H9 (cell line): ENCODE results near the gene MOB1B. TPM values are rescaled to one million over a fixed set of nuclear protein-coding genes. Genes with fewer than 3 reads are reported as not detected.

Experiments used
- DNase-seq: peaks from one replicate; pipeline ENCODE4 v3.0.0-alpha.2; 2017
- H2AFZ ChIP-seq: one replicate; pipeline ENCODE4 v1.6.1; 2013; ENCODE audit warnings: mild to moderate bottlenecking, low read length, control low read depth, moderate library complexity
- H2AK5ac ChIP-seq: 2 replicates; pipeline ENCODE4 v1.6.1; 2013; ENCODE audit warnings: low read length, control low read depth, mixed read lengths; ENCODE audit not compliant: insufficient read length
- H2BK120ac ChIP-seq: one replicate; pipeline ENCODE4 v1.6.1; 2013; ENCODE audit warnings: low read depth, mild to moderate bottlenecking, low read length, control low read depth, inconsistent platforms; ENCODE audit not compliant: poor library complexity, severe bottlenecking
- H2BK12ac ChIP-seq: 2 replicates; pipeline ENCODE4 v1.6.1; 2013; ENCODE audit warnings: low read length, control low read depth, mixed read lengths, low read depth; ENCODE audit not compliant: insufficient read length
- H2BK15ac ChIP-seq: 2 replicates; pipeline ENCODE4 v1.6.1; 2013; ENCODE audit warnings: low read depth, low read length, control low read depth
- H2BK20ac ChIP-seq: one replicate; pipeline ENCODE4 v1.6.1; 2013; ENCODE audit warnings: low read depth, mild to moderate bottlenecking, low read length, control low read depth, inconsistent platforms; ENCODE audit not compliant: poor library complexity, severe bottlenecking
- H2BK5ac ChIP-seq: 2 replicates; pipeline ENCODE4 v1.6.1; 2013; ENCODE audit warnings: low read length, control low read depth, mixed read lengths; ENCODE audit not compliant: insufficient read length
- H3K14ac ChIP-seq: 2 replicates; pipeline ENCODE4 v1.6.1; 2013; ENCODE audit warnings: low read length, control low read depth; ENCODE audit not compliant: insufficient read depth
- H3K18ac ChIP-seq: 2 replicates; pipeline ENCODE4 v1.6.1; 2013; ENCODE audit warnings: low read depth, mild to moderate bottlenecking, mixed read lengths, low read length, control low read depth; ENCODE audit not compliant: insufficient read length
- H3K23ac ChIP-seq: 2 replicates; pipeline ENCODE4 v1.6.1; 2013; ENCODE audit warnings: low read length, control low read depth, mixed read lengths, low read depth; ENCODE audit not compliant: insufficient read length
- H3K23me2 ChIP-seq: 2 replicates; pipeline ENCODE4 v1.6.1; 2013; ENCODE audit warnings: low read depth, mild to moderate bottlenecking, mixed read lengths, low read length, control low read depth; ENCODE audit not compliant: insufficient read length, poor library complexity, severe bottlenecking
- H3K27ac ChIP-seq: 2 replicates; pipeline ENCODE4 v1.5.1; 2013; ENCODE audit warnings: low read length, control low read depth, mixed read lengths, low read depth; ENCODE audit not compliant: insufficient read length
- H3K27me3 ChIP-seq: 2 replicates; pipeline ENCODE4 v1.6.1; 2013; ENCODE audit warnings: low read length, control low read depth, inconsistent platforms; ENCODE audit not compliant: insufficient read depth
- H3K4ac ChIP-seq: 2 replicates; pipeline ENCODE4 v1.6.1; 2013; ENCODE audit warnings: low read depth, mild to moderate bottlenecking, control low read depth, inconsistent platforms, low read length, moderate library complexity
- H3K4me1 ChIP-seq: 2 replicates; pipeline ENCODE4 v1.6.1; 2013; ENCODE audit warnings: low read length, control low read depth, inconsistent platforms; ENCODE audit not compliant: insufficient read depth
- H3K4me2 ChIP-seq: 2 replicates; pipeline ENCODE4 v1.6.1; 2013; ENCODE audit warnings: low read length, control low read depth, mixed read lengths; ENCODE audit not compliant: insufficient read length, insufficient read depth
- H3K56ac ChIP-seq: 2 replicates; pipeline ENCODE4 v1.6.1; 2013; ENCODE audit warnings: low read depth, mild to moderate bottlenecking, mixed read lengths, low read length, control low read depth; ENCODE audit not compliant: insufficient read length
- H3K79me1 ChIP-seq: 2 replicates; pipeline ENCODE4 v1.6.1; 2013; ENCODE audit warnings: low read depth, mild to moderate bottlenecking, moderate library complexity, low read length, control low read depth, inconsistent platforms; ENCODE audit not compliant: insufficient read depth, poor library complexity, severe bottlenecking
- H3K79me2 ChIP-seq: 2 replicates; pipeline ENCODE4 v1.6.1; 2013; ENCODE audit warnings: low read length, control low read depth, inconsistent platforms; ENCODE audit not compliant: insufficient read depth
- H3K9ac ChIP-seq: 2 replicates; pipeline ENCODE4 v1.6.1; 2013; ENCODE audit warnings: low read length, control low read depth, mixed read lengths; ENCODE audit not compliant: insufficient read length; ENCODE audit errors: extremely low read depth
- H3K9me3 ChIP-seq: one replicate; pipeline ENCODE4 v1.6.1; 2013; ENCODE audit warnings: low read depth, low read length, inconsistent platforms; ENCODE audit not compliant: control insufficient read depth
- H3T11ph ChIP-seq: one replicate; pipeline ENCODE4 v1.6.1; 2013; ENCODE audit warnings: mild to moderate bottlenecking, low read length, control low read depth, inconsistent platforms
- H4K20me1 ChIP-seq: one replicate; pipeline ENCODE4 v1.6.1; 2013; ENCODE audit not compliant: control insufficient read depth, insufficient read length, insufficient read depth
- H4K5ac ChIP-seq: 2 replicates; pipeline ENCODE4 v1.6.1; 2013; ENCODE audit warnings: low read depth, mild to moderate bottlenecking, mixed read lengths, low read length, control low read depth; ENCODE audit not compliant: insufficient read length
- H4K8ac ChIP-seq: replicated peaks from 2 replicates; pipeline ENCODE4 v1.6.1; 2013; ENCODE audit warnings: low read length, control low read depth, mixed read lengths, low read depth; ENCODE audit not compliant: insufficient read length
- H4K91ac ChIP-seq: 2 replicates; pipeline ENCODE4 v1.6.1; 2013; ENCODE audit warnings: low read depth, mild to moderate bottlenecking, moderate library complexity, mixed read lengths, low read length, control low read depth; ENCODE audit not compliant: insufficient read length
- H3K27ac Mint-ChIP-seq, 3 experiments: 2 replicates in 2 of 3; 3 replicates in 1 of 3; pipeline ENCODE4 v1.8.0; 2020 to 2021; ENCODE audit warnings: mixed read lengths in 3 of 3, mild to moderate bottlenecking in 1 of 3, moderate library complexity in 1 of 3
- H3K27me3 Mint-ChIP-seq: 2 replicates; pipeline ENCODE4 v1.8.0; 2021; ENCODE audit warnings: low read depth, mild to moderate bottlenecking, moderate library complexity, mixed read lengths
- H3K36me3 Mint-ChIP-seq, 3 experiments: 2 replicates in 2 of 3; 3 replicates in 1 of 3; pipeline ENCODE4 v1.8.0; 2020 to 2021; ENCODE audit warnings: low read depth in 3 of 3, mixed read lengths in 3 of 3; ENCODE audit not compliant: insufficient read depth in 1 of 3
- H3K4me1 Mint-ChIP-seq, 2 experiments: 2 replicates each; pipeline ENCODE4 v1.8.0; 2020; ENCODE audit warnings: mixed read lengths in 2 of 2
- H3K4me3 Mint-ChIP-seq, 2 experiments: 2 replicates in 1 of 2; 3 replicates in 1 of 2; pipeline ENCODE4 v1.8.0; 2020 to 2021; ENCODE audit warnings: mild to moderate bottlenecking in 2 of 2, mixed read lengths in 2 of 2, moderate library complexity in 1 of 2
- H3K9me3 Mint-ChIP-seq, 2 experiments: 2 replicates in 1 of 2; 3 replicates in 1 of 2; pipeline ENCODE4 v1.8.0; 2020; ENCODE audit warnings: mild to moderate bottlenecking in 2 of 2, mixed read lengths in 2 of 2, moderate library complexity in 1 of 2
- WGBS: extraction: QIAGEN DNeasy Blood & Tissue Kit; methylation state at CpG from one replicate; pipeline ENCODE4 v1.1.7; 2013; ENCODE audit warnings: missing lambda C conversion rate, low lambda C conversion rate, mixed read lengths; ENCODE audit not compliant: insufficient read length; ENCODE audit errors: extremely low coverage; 5-methylcytosine and 5-hydroxymethylcytosine counted together
- total RNA-seq: library from RNA; stranded (reverse); gene quantifications from 2 replicates; pipeline ENCODE4 v1.2.1, GENCODE V29; 2021
- TF ChIP-seq, protein P1 (sequence below): fragments of 200-600 bp; sonication (generic); conservative IDR thresholded peaks from 3 replicates; pipeline ENCODE4 v1.8.0; 2021; ENCODE audit warnings: antibody characterized with exemption, mild to moderate bottlenecking

Gene MOB1B
- total RNA-seq, 1 experiment from 2014 or later: 30.3 TPM

DNA sequence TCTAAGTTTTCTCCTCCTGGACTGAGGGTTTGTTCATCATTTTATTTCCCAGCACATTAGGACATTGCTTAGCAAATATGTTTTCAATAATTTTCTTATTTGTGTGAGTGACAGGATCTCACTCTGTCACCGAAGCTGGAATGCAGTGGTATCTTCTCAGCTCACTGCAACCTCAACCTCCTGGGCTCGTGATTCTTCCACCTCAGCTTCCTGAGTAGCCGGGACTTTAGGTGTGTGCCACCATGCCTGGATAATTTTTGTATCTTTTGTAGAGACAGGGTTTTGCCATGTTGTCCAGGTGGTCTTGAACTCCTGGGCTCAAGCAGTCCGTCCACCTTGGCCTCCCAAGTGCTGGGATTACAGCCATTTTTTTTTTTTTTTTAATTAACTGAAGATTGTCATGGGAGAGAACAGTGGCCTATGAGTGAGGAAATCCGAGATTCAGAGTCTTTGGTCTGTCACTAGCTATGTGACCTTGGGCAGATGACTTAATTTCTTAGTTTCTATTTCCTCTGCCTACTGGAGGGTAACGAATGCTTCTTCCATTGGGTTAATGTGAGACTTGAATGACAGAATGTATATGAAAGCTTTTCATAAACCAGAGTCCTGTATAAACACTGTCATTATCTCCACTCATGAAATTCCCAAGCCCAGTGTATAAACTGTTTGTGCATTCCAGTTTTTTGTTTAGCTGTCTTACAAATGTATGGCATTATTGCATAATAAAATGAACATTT lies 23.9 kb downstream of the MOB1B start:
- H3K56ac ChIP-seq: no peak overlapping the region
- H2AFZ ChIP-seq: no peak overlapping the region
- no peak for DNase-seq
- H3T11ph ChIP-seq: no peak overlapping the region
- H4K91ac ChIP-seq: no peak overlapping the region
- Mint-ChIP-seq H3K4me1 (peaks cover 48 to 50% of the 10 kb centered on the region in 2 experiments), H3K4me3 (no peak overlapping the region), H3K27me3 (no peaks in the 10 kb centered on the region), H3K9me3 (peaks cover 0 to 6% of the 10 kb centered on the region in 2 experiments; a peak in 2 of 5 replicates), H3K27ac (peak overlapping the region in 2 of 3 experiments; percentile 49 to 86; a peak in 5 of 7 replicates), H3K36me3 (peaks cover 3 to 14% (median 4%) of the 10 kb centered on the region in 3 experiments)
- H2AK5ac ChIP-seq: no peak overlapping the region
- H3K9ac ChIP-seq: no peak overlapping the region
- H2BK12ac ChIP-seq: no peak overlapping the region
- no peak overlapping the region for H3K27ac ChIP-seq
- H3K79me1 ChIP-seq: peaks cover 6% of the 10 kb centered on the region
- H3K79me2 ChIP-seq: peaks cover 10% of the 10 kb centered on the region; the same call in 1 of the 2 replicates
- H4K5ac ChIP-seq: no peak overlapping the region
- no peak overlapping the region for H2BK15ac ChIP-seq
- H3K23ac ChIP-seq: no peak overlapping the region
- WGBS: no CpG with 5 or more reads among the region's 6 CpGs
- H3K18ac ChIP-seq: no peak overlapping the region
- no peaks in the 10 kb centered on the region; the same call in 1 of the 2 replicates for H3K27me3 ChIP-seq
- H3K4me2 ChIP-seq: no peak overlapping the region
- H3K4me1 ChIP-seq: peaks cover 7% of the 10 kb centered on the region; the same call in 1 of the 2 replicates
- H3K4ac ChIP-seq: no peak overlapping the region
- H3K23me2 ChIP-seq: no peaks in the 10 kb centered on the region
- H3K14ac ChIP-seq: no peak overlapping the region
- no peaks in the 10 kb centered on the region for H4K20me1 ChIP-seq
- H4K8ac ChIP-seq: no peak overlapping the region
- H2BK5ac ChIP-seq: no peak overlapping the region
- TF ChIP-seq, protein P1, sequence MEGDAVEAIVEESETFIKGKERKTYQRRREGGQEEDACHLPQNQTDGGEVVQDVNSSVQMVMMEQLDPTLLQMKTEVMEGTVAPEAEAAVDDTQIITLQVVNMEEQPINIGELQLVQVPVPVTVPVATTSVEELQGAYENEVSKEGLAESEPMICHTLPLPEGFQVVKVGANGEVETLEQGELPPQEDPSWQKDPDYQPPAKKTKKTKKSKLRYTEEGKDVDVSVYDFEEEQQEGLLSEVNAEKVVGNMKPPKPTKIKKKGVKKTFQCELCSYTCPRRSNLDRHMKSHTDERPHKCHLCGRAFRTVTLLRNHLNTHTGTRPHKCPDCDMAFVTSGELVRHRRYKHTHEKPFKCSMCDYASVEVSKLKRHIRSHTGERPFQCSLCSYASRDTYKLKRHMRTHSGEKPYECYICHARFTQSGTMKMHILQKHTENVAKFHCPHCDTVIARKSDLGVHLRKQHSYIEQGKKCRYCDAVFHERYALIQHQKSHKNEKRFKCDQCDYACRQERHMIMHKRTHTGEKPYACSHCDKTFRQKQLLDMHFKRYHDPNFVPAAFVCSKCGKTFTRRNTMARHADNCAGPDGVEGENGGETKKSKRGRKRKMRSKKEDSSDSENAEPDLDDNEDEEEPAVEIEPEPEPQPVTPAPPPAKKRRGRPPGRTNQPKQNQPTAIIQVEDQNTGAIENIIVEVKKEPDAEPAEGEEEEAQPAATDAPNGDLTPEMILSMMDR: no peak
- H2BK120ac ChIP-seq: no peak overlapping the region
- H2BK20ac ChIP-seq: no peak overlapping the region
- no peaks in the 10 kb centered on the region for H3K9me3 ChIP-seq
